Neuronal stem cell (in vitro differentiated cells): ENCODE data around the gene EFNA3.

Experiments used
- DNase-seq: peaks from one replicate; pipeline ENCODE4 v3.0.0-alpha.2; 2013; ENCODE audit warnings: low spot score
- H2AFZ ChIP-seq: one replicate; pipeline ENCODE4 v1.6.1; 2013; ENCODE audit warnings: mild to moderate bottlenecking, low read length, inconsistent platforms
- H2AK5ac ChIP-seq: 2 replicates; pipeline ENCODE4 v1.6.1; 2013; ENCODE audit warnings: low read depth, mild to moderate bottlenecking, inconsistent platforms, low read length, moderate library complexity, mixed read lengths
- H2BK120ac ChIP-seq: 2 replicates; pipeline ENCODE4 v1.6.1; 2013; ENCODE audit warnings: low read depth, mild to moderate bottlenecking, inconsistent platforms, low read length, moderate library complexity, mixed read lengths
- H2BK12ac ChIP-seq: one replicate; pipeline ENCODE4 v1.6.1; 2013; ENCODE audit warnings: low read length, inconsistent platforms
- H2BK15ac ChIP-seq: 2 replicates; pipeline ENCODE4 v1.6.1; 2013; ENCODE audit warnings: mild to moderate bottlenecking, low read length, inconsistent platforms, mixed read lengths
- H2BK5ac ChIP-seq: one replicate; pipeline ENCODE4 v1.6.1; 2013; ENCODE audit warnings: inconsistent platforms, mild to moderate bottlenecking, low read length, moderate library complexity
- H3K14ac ChIP-seq: one replicate; pipeline ENCODE4 v1.6.1; 2013; ENCODE audit warnings: low read length, inconsistent platforms
- H3K18ac ChIP-seq: 2 replicates; pipeline ENCODE4 v1.6.1; 2013; ENCODE audit warnings: low read length, inconsistent platforms
- H3K23ac ChIP-seq: 2 replicates; pipeline ENCODE4 v1.6.1; 2013; ENCODE audit warnings: low read depth, mild to moderate bottlenecking, mixed read lengths, low read length, inconsistent platforms; ENCODE audit not compliant: poor library complexity
- H3K27ac ChIP-seq: replicated peaks from 3 replicates; pipeline ENCODE4 v1.5.1; 2013; ENCODE audit warnings: low read length, inconsistent platforms
- H3K27me3 ChIP-seq, 3 experiments: 2 replicates each; pipeline ENCODE4 v1.6.1; 2013; ENCODE audit warnings: low read length in 3 of 3, mild to moderate bottlenecking in 2 of 3, inconsistent platforms in 1 of 3, low read depth in 1 of 3, mixed read lengths in 1 of 3, moderate library complexity in 1 of 3; ENCODE audit not compliant: control insufficient read depth in 3 of 3, insufficient read depth in 3 of 3
- H3K36me3 ChIP-seq, 2 donors: replicated peaks in 1 of 2; 2 replicates each; pipeline ENCODE4 v1.6.1; 2013; ENCODE audit warnings: low read length in 2 of 2; ENCODE audit not compliant: control insufficient read depth in 2 of 2, insufficient read depth in 2 of 2
- H3K4ac ChIP-seq: 2 replicates; pipeline ENCODE4 v1.6.1; 2013; ENCODE audit warnings: inconsistent platforms, mild to moderate bottlenecking, low read length, moderate library complexity
- H3K4me1 ChIP-seq, 2 donors: 1 replicate in 1 of 2; 2 replicates in 1 of 2; pipeline ENCODE4 v1.6.1; 2013; ENCODE audit warnings: low read length in 2 of 2, low read depth in 1 of 2; ENCODE audit not compliant: control insufficient read depth in 2 of 2, insufficient read depth in 1 of 2
- H3K4me2 ChIP-seq: one replicate; pipeline ENCODE4 v1.6.1; 2013; ENCODE audit warnings: mild to moderate bottlenecking, low read length, inconsistent platforms; ENCODE audit not compliant: insufficient read depth, poor library complexity, severe bottlenecking
- H3K4me3 ChIP-seq, 2 donors: 2 replicates each; pipeline ENCODE4 v1.5.1; 2013; ENCODE audit warnings: low read length in 2 of 2, mild to moderate bottlenecking in 2 of 2, inconsistent platforms in 1 of 2, moderate library complexity in 1 of 2
- H3K79me1 ChIP-seq: one replicate; pipeline ENCODE4 v1.6.1; 2013; ENCODE audit warnings: low read depth, mild to moderate bottlenecking, inconsistent platforms, low read length, moderate library complexity
- H3K9ac ChIP-seq: one replicate; pipeline ENCODE4 v1.6.1; 2013; ENCODE audit warnings: mild to moderate bottlenecking, low read depth, low read length, inconsistent platforms; ENCODE audit not compliant: poor library complexity
- H3K9me3 ChIP-seq, 2 donors: replicated peaks in 1 of 2; 2 replicates each; pipeline versions ENCODE3 to v1.6.1; 2013; ENCODE audit warnings: low read length in 2 of 2, mild to moderate bottlenecking in 2 of 2, inconsistent platforms in 1 of 2, low read depth in 1 of 2, mixed read lengths in 1 of 2, moderate library complexity in 1 of 2; ENCODE audit not compliant: control insufficient read depth in 2 of 2, insufficient read depth in 1 of 2
- H4K8ac ChIP-seq: one replicate; pipeline ENCODE4 v1.6.1; 2013; ENCODE audit warnings: low read depth, mild to moderate bottlenecking, inconsistent platforms, low read length, moderate library complexity
- H4K91ac ChIP-seq: one replicate; pipeline ENCODE4 v1.6.1; 2013; ENCODE audit warnings: low read length, low read depth, mild to moderate bottlenecking, inconsistent platforms; ENCODE audit not compliant: poor library complexity
- WGBS, 2 donors: extraction: QIAGEN DNeasy Blood & Tissue Kit; methylation state at CpG; one replicate each; pipeline ENCODE4 v1.1.7; 2013; ENCODE audit warnings: missing lambda C conversion rate in 2 of 2, mixed read lengths in 1 of 2; ENCODE audit not compliant: insufficient read length in 2 of 2, insufficient replicate concordance in 1 of 2; ENCODE audit errors: extremely low coverage in 2 of 2; 5-methylcytosine and 5-hydroxymethylcytosine counted together

EFNA3 gene

DNA sequence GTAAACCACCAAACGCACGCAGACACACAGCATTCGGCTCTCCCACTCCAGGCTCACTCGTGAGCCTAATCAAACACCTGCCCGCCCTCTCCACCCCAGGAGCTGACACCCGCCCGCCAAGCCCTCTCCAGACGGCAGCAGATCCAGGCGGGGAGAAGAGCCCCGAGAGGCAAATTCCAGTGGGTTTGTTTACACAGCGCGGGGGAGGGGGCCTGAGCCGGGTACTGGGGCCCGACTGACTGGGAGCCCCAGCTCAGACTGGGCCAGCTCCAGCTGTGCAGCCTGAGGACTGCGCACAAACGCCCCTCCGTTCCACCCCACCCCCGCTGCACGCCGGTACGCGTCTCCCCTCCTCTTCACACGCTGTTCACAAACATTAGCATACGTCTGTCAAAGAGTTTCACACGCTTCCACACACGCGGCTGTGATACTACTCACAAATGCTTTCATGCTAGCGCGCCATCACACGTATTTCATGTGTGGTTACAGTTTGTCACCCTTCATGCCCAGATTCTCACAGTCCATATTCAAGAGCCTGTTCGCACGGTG lies 48.0 kb downstream of the EFNA3 start:
- H3K14ac ChIP-seq = no peak overlapping the region
- peaks cover 0 to 2% of the 10 kb centered on the region in 2 donors for H3K9me3 ChIP-seq
- H3K27ac ChIP-seq = no peak overlapping the region
- H3K4me3 ChIP-seq = peak overlapping the region; percentile 27 to 80
- peak overlapping the region; percentile 78 for H3K9ac ChIP-seq
- no peak overlapping the region for H2BK5ac ChIP-seq
- no peak overlapping the region for H4K8ac ChIP-seq
- H2BK12ac ChIP-seq = peak overlapping the region; percentile 98
- H3K4me1 ChIP-seq = peaks cover 36 to 48% of the 10 kb centered on the region in 2 donors
- no peak overlapping the region for H3K4ac ChIP-seq
- peak overlapping the region; percentile 90 for H3K18ac ChIP-seq
- peak overlapping the region; percentile 91 for H3K4me2 ChIP-seq
- H2BK15ac ChIP-seq = peak overlapping the region; percentile 97
- no peak overlapping the region for H4K91ac ChIP-seq
- no peak for DNase-seq
- no peak overlapping the region for H2BK120ac ChIP-seq
- peak overlapping the region; percentile 85 for H2AFZ ChIP-seq
- H3K23ac ChIP-seq = peak overlapping the region; percentile 29
- peaks cover 0 to 2% of the 10 kb centered on the region in 2 donors for H3K36me3 ChIP-seq
- peaks cover 10 to 76% (median 62%) of the 10 kb centered on the region in 3 experiments for H3K27me3 ChIP-seq
- H2AK5ac ChIP-seq = peak overlapping the region; percentile 87
- no CpG with 5 or more reads among the region's 32 CpGs for WGBS, 2 donors
- H3K79me1 ChIP-seq = no peaks in the 10 kb centered on the region

DNA sequence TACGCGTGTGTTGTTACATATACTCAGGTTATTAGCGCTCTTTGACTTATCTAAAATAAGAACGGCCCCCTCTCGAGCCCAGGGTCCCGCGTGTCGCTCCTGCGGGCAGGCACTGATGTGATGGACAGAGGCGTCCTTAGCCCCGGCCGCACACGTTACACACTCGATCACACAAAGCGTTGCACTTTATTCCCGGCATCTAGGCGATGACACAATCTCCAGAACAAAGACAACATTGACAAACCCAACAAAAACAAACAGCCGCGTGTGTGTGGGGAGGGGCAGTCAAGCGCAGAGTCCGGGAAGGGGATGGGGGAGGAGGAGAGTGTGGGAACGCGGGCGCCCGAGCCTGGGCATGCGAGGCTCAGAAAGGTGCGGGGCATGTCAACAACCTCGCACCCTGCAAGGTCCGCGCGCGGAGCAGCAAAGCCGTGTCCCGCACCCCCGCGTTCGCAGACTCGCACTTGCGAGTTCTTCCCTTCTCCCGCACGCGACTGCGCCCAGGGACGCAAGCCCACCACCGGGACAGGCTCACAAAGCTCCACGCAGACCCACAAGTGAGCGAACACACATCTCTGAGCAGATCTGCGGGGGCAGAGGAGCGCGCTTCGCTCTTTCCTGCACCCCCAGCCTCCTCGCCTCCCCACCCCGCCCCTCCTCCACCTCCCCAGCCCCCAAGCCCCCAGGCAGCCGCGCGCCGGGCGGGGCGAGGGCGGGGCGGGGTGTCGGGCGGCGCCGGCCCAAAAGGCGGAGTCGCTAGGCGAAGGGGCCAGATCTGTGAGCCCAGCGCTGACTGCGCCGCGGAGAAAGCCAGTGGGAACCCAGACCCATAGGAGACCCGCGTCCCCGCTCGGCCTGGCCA lies 48.7 kb downstream of the EFNA3 start, which contains the start of gene EFNA1:
EFNA1 (plus strand) TSS at position 772 of the 862 bp plus-strand sequence. CDS start 102 bp downstream, outside the sequence.
- Histone ChIP-seq H3K23ac (peak within 1 kb of the TSS; percentile 52), H2BK5ac (no peak within 1 kb of the TSS), H3K4me2 (peak within 1 kb of the TSS; percentile 91), H3K27ac (no peak within 1 kb of the TSS), H3K9ac (peak within 1 kb of the TSS; percentile 82), H2BK120ac (peak within 1 kb of the TSS; percentile 49), H2BK12ac (peak within 1 kb of the TSS; percentile 73), H3K36me3 (peaks cover 0 to 2% of the 10 kb centered on the region in 2 donors), H3K9me3 (peaks cover 0 to 2% of the 10 kb centered on the region in 2 donors), H2BK15ac (peak within 1 kb of the TSS; percentile 97), H3K4me1 (peaks cover 36 to 48% of the 10 kb centered on the region in 2 donors), H2AK5ac (peak within 1 kb of the TSS; percentile 87), H3K18ac (peak within 1 kb of the TSS; percentile 90), H3K79me1 (no peaks in the 10 kb centered on the region), H2AFZ (peak within 1 kb of the TSS; percentile 85), H3K4ac (no peak within 1 kb of the TSS), H4K91ac (no peak within 1 kb of the TSS), H4K8ac (no peak within 1 kb of the TSS), H3K27me3 (peaks cover 10 to 74% (median 62%) of the 10 kb centered on the region in 3 experiments), H3K4me3 (peak within 1 kb of the TSS; percentile 39 to 80), H3K14ac (peak within 1 kb of the TSS; percentile 31)
- DNase-seq = no peak
- WGBS, 2 donors = no CpG with 5 or more reads among the region's 76 CpGs

DNA sequence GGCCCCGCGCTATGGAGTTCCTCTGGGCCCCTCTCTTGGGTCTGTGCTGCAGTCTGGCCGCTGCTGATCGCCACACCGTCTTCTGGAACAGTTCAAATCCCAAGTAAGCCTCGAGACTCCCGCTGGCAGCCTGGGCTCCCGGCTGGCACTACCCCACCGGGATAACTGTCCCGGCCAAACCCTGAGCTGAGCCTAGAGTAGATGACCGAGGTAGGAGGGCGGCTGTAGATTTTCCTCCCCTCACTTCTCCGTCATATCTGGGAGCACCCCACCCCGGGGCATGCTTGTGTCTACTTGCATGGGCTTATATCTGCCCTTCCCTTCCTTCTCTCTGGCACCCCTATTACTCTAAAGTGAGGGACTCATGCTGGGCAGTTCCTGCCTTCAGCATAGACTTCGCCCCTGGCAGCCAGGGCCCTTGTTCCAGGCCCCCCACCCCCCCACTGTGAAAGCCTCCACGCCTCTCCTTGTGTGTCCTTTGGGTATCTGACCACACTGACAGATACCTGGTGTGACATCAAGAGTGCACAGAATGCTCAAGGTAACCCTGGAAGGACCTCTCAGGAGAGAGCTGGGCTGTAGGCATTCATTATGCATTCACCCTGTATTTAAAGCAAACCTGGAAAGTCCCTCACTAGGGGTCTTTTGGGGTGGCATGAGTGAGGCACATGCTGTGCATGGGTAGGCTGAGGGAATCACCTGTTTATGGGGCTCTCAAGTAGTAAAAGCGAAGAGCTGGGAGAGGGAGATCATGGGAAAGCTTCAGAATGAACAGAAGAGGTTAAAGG lies 49.5 kb downstream of the EFNA3 start:
- no peak overlapping the region for H4K91ac ChIP-seq
- H3K27me3 ChIP-seq = peaks cover 10 to 66% (median 62%) of the 10 kb centered on the region in 3 experiments
- H3K9me3 ChIP-seq = peaks cover 0 to 2% of the 10 kb centered on the region in 2 donors
- H2BK12ac ChIP-seq = peak overlapping the region; percentile 73
- H3K27ac ChIP-seq = no peak overlapping the region
- H2BK5ac ChIP-seq = no peak overlapping the region
- peak overlapping the region; percentile 31 for H3K14ac ChIP-seq
- H2BK120ac ChIP-seq = peak overlapping the region; percentile 49
- peaks cover 0 to 2% of the 10 kb centered on the region in 2 donors for H3K36me3 ChIP-seq
- H3K4me2 ChIP-seq = peak overlapping the region; percentile 91
- peak overlapping the region; percentile 85 for H2AFZ ChIP-seq
- H3K4ac ChIP-seq = no peak overlapping the region
- H3K18ac ChIP-seq = peak overlapping the region; percentile 89
- H3K79me1 ChIP-seq = no peaks in the 10 kb centered on the region
- peaks cover 36 to 48% of the 10 kb centered on the region in 2 donors for H3K4me1 ChIP-seq
- H3K4me3 ChIP-seq = peak overlapping the region; percentile 39 to 77
- peak overlapping the region; percentile 82 for H3K9ac ChIP-seq
- peak overlapping the region; percentile 94 for H2BK15ac ChIP-seq
- no CpG with 5 or more reads among the region's 17 CpGs for WGBS, 2 donors
- peak overlapping the region; percentile 52 for H3K23ac ChIP-seq
- H2AK5ac ChIP-seq = peak overlapping the region; percentile 71
- no peak overlapping the region for H4K8ac ChIP-seq
- no peak for DNase-seq
